ENCODE results near the gene BNIP3. TPM values are rescaled to one million over a fixed set of nuclear protein-coding genes. Genes with fewer than 3 reads are reported as not detected.
A peak's percentile ranks its signal among the peaks of the same experiment; 100 is the strongest.

Gene BNIP3
- total RNA-seq, 1 donor from 2014 or later = 84.0 TPM

- Histone ChIP-seq H3K4me3 (ENCODE audit: low read depth, low read length) (no peak overlapping the region), H3K27me3 (ENCODE audit: control insufficient read depth, insufficient read depth, low read length) (no peaks in the 10 kb centered on the region), H3K36me3 (ENCODE audit: control insufficient read depth, insufficient read depth, low read length) (peaks cover 5% of the 10 kb centered on the region)
- DNase-seq (ENCODE audit: low read depth) (peak; percentile 98), FAIRE-seq (peak; percentile 13)
- TF ChIP-seq CTCF (IDR thresholded peaks at IDR 0.05; ENCODE audit: insufficient read depth, low read length, severe bottlenecking) = no peak
These were observed 2.1 kb upstream of the BNIP3 start for GRCh38 chr10:131983780-131984179.

GRCh38 chr10:131982796-131983195 is 1.1 kb upstream of the BNIP3 start:
- FAIRE-seq = no peak
- H3K4me3 ChIP-seq (ENCODE audit: low read depth, low read length) = peak overlapping the region; percentile 87
- no peak for DNase-seq (ENCODE audit: low read depth)
- H3K36me3 ChIP-seq (ENCODE audit: control insufficient read depth, insufficient read depth, low read length) = peaks cover 6% of the 10 kb centered on the region
- no peak for TF ChIP-seq CTCF (IDR thresholded peaks at IDR 0.05; ENCODE audit: insufficient read depth, low read length, severe bottlenecking)
- no peaks in the 10 kb centered on the region for H3K27me3 ChIP-seq (ENCODE audit: control insufficient read depth, insufficient read depth, low read length)

GRCh38 chr10:131982185-131982756 is 548 bp upstream of the BNIP3 start:
- peaks cover 6% of the 10 kb centered on the region for H3K36me3 ChIP-seq (ENCODE audit: control insufficient read depth, insufficient read depth, low read length)
- peak overlapping the region; percentile 87 for H3K4me3 ChIP-seq (ENCODE audit: low read depth, low read length)
- no peak for DNase-seq (ENCODE audit: low read depth)
- no peak for FAIRE-seq
- H3K27me3 ChIP-seq (ENCODE audit: control insufficient read depth, insufficient read depth, low read length) = no peaks in the 10 kb centered on the region
- no peak for TF ChIP-seq CTCF (IDR thresholded peaks at IDR 0.05; ENCODE audit: insufficient read depth, low read length, severe bottlenecking)

GRCh38 chr10:131980761-131981428 is 828 bp downstream of the BNIP3 start:
- H3K27me3 ChIP-seq (ENCODE audit: control insufficient read depth, insufficient read depth, low read length) = no peaks in the 10 kb centered on the region
- peaks cover 6% of the 10 kb centered on the region for H3K36me3 ChIP-seq (ENCODE audit: control insufficient read depth, insufficient read depth, low read length)
- TF ChIP-seq CTCF (IDR thresholded peaks at IDR 0.05; ENCODE audit: insufficient read depth, low read length, severe bottlenecking) = no peak
- DNase-seq (ENCODE audit: low read depth) (no peak), FAIRE-seq (no peak)
- H3K4me3 ChIP-seq (ENCODE audit: low read depth, low read length) = peak overlapping the region; percentile 87

GRCh38 chr10:131980321-131980720 is 1.4 kb downstream of the BNIP3 start:
- no peak for TF ChIP-seq CTCF (IDR thresholded peaks at IDR 0.05; ENCODE audit: insufficient read depth, low read length, severe bottlenecking)
- no peak for DNase-seq (ENCODE audit: low read depth)
- Histone ChIP-seq H3K27me3 (ENCODE audit: control insufficient read depth, insufficient read depth, low read length) (no peaks in the 10 kb centered on the region), H3K36me3 (ENCODE audit: control insufficient read depth, insufficient read depth, low read length) (peaks cover 9% of the 10 kb centered on the region), H3K4me3 (ENCODE audit: low read depth, low read length) (peak overlapping the region; percentile 87)
- no peak for FAIRE-seq

All from bronchial epithelial cell (primary cell).